Keratinocyte (primary cell): ENCODE measurements around the gene ANKS1A. TPM values are rescaled to one million over a fixed set of nuclear protein-coding genes. Genes with fewer than 3 reads are reported as not detected.

Experiments
- DNase-seq: peaks from one replicate; pipeline ENCODE4 v3.0.0-alpha.2; 2011; ENCODE audit warnings: low read depth, missing footprints, low spot score
- FAIRE-seq: peaks from 2 replicates; lab custom pipeline; 2011; peaks lifted over from hg19 to GRCh38; lab: Jason Lieb, UNC
- H2AFZ ChIP-seq: 2 replicates; pipeline ENCODE4 v1.6.0; 2012; ENCODE audit warnings: low read length, control low read depth, inconsistent platforms; ENCODE audit not compliant: control insufficient read depth
- H3K27ac ChIP-seq: 2 replicates; pipeline ENCODE4 v1.5.1; 2011; ENCODE audit warnings: low read length; ENCODE audit not compliant: control insufficient read depth, insufficient read depth
- H3K27me3 ChIP-seq: 3 replicates; pipeline ENCODE4 v1.6.0; 2011; ENCODE audit warnings: low read length; ENCODE audit not compliant: control insufficient read depth, insufficient read depth; ENCODE audit errors: extremely low read depth
- H3K36me3 ChIP-seq, 2 experiments: 2 replicates in 1 of 2; 3 replicates in 1 of 2; pipeline ENCODE4 v1.5.1; 2011; ENCODE audit warnings: low read length in 2 of 2, mild to moderate bottlenecking in 1 of 2; ENCODE audit not compliant: control insufficient read depth in 2 of 2, insufficient read depth in 2 of 2; ENCODE audit errors: extremely low read depth in 1 of 2
- H3K4me1 ChIP-seq: 3 replicates; pipeline ENCODE4 v1.5.1; 2011; ENCODE audit warnings: low read length; ENCODE audit not compliant: control insufficient read depth, insufficient read depth; ENCODE audit errors: extremely low read depth
- H3K4me2 ChIP-seq: 3 replicates; pipeline ENCODE4 v1.6.0; 2011; ENCODE audit warnings: low read depth, low read length; ENCODE audit not compliant: control insufficient read depth, insufficient read depth; ENCODE audit errors: extremely low read depth
- H3K4me3 ChIP-seq, 3 experiments: fragments of 200-600 bp in 1 of 3; sonication (generic) in 1 of 3; 2 replicates in 2 of 3; 3 replicates in 1 of 3; pipeline ENCODE4 v1.5.1; 2011 to 2016; ENCODE audit warnings: low read length in 3 of 3, mild to moderate bottlenecking in 3 of 3, control low read depth in 2 of 3, inconsistent platforms in 1 of 3, low read depth in 1 of 3, mixed read lengths in 1 of 3, mixed run types in 1 of 3, moderate library complexity in 1 of 3; ENCODE audit not compliant: control insufficient read depth in 2 of 3, insufficient read depth in 2 of 3; ENCODE audit errors: extremely low read depth in 1 of 3
- H3K79me2 ChIP-seq: 2 replicates; pipeline ENCODE4 v1.6.0; 2012; ENCODE audit warnings: low read length; ENCODE audit not compliant: control insufficient read depth, insufficient read depth
- H3K9ac ChIP-seq: 3 replicates; pipeline ENCODE4 v1.6.0; 2011; ENCODE audit warnings: low read length; ENCODE audit not compliant: control insufficient read depth, insufficient read depth; ENCODE audit errors: extremely low read depth
- H3K9me1 ChIP-seq: 3 replicates; pipeline ENCODE4 v1.6.0; 2011; ENCODE audit warnings: low read length; ENCODE audit not compliant: control insufficient read depth, insufficient read depth; ENCODE audit errors: extremely low read depth
- H3K9me3 ChIP-seq: 2 replicates; pipeline ENCODE4 v1.5.1; 2012; ENCODE audit warnings: low read depth, low read length; ENCODE audit not compliant: control insufficient read depth
- H4K20me1 ChIP-seq: 3 replicates; pipeline ENCODE4 v1.6.0; 2011; ENCODE audit warnings: low read length; ENCODE audit not compliant: control insufficient read depth, insufficient read depth; ENCODE audit errors: extremely low read depth
- CTCF ChIP-seq, 3 experiments: IDR thresholded peaks in 1 of 3; conservative IDR thresholded peaks in 1 of 3; optimal IDR thresholded peaks in 1 of 3; 2 replicates in 2 of 3; 3 replicates in 1 of 3; pipeline versions ENCODE3 to v1.5.1; 2011; ENCODE audit warnings: low read length in 3 of 3, mild to moderate bottlenecking in 3 of 3, moderate library complexity in 2 of 3, control low read depth in 1 of 3, inconsistent platforms in 1 of 3; ENCODE audit not compliant: insufficient read depth in 2 of 3; ENCODE audit errors: extremely low read depth in 1 of 3
- EZH2 ChIP-seq: IDR thresholded peaks from one replicate; pipeline ENCODE4 v1.6.1; 2012; ENCODE audit warnings: inconsistent platforms, mild to moderate bottlenecking, low read length, moderate library complexity
- dilution Hi-C: fragments of 300-500 bp; cut with MboI; formaldehyde crosslinking; loops from one replicate; pipeline ENCODE4 v1.7.0; 2020; ENCODE audit warnings: low sequenced_read_pairs; ENCODE audit not compliant: extremely low pct_ligation_motif_present
- polyA plus RNA-seq, 5 experiments: library from polyadenylated mRNA; depleted of rRNA in 3 of 5; stranded (reverse) in 3 of 5; stranded (forward) in 1 of 5; unstranded in 1 of 5; fragments of >200 nt; gene quantifications; 1 replicate in 1 of 5; 2 replicates in 3 of 5; 3 replicates in 1 of 5; pipeline versions ENCODE4 v1.2.1 to v1.2.3, GENCODE V29; 2011 to 2012; ENCODE audit warnings: missing spikeins in 2 of 5, low read depth in 1 of 5, low replicate concordance in 1 of 5

Gene ANKS1A
- polyA plus RNA-seq, 1 donor (not counting 4 experiments of a cell fraction or from before 2014, with no cell fraction given) = 8.6 TPM

- no peak overlapping the region for H3K4me3 ChIP-seq
- no peak overlapping the region for H3K27ac ChIP-seq
- H3K27me3 ChIP-seq = no peaks in the 10 kb centered on the region
- TF ChIP-seq EZH2 (no peak), CTCF (optimal IDR thresholded peaks at IDR 0.05 in 1 of 3, IDR thresholded peaks at IDR 0.05 in 1 of 3, conservative IDR thresholded peaks at IDR 0.05 in 1 of 3; ENCODE audit: extremely low read depth in 1 of 3, insufficient read depth in 2 of 3, low read length in 3 of 3) (no peak)
- H3K9ac ChIP-seq = no peak overlapping the region
- no peaks in the 10 kb centered on the region for H4K20me1 ChIP-seq
- FAIRE-seq (no peak), DNase-seq (no peak)
- no peaks in the 10 kb centered on the region for H3K9me1 ChIP-seq
- peaks cover 21% of the 10 kb centered on the region for H3K4me1 ChIP-seq
- no peak overlapping the region for H3K4me2 ChIP-seq
- H3K79me2 ChIP-seq = no peaks in the 10 kb centered on the region
- no peak overlapping the region for H2AFZ ChIP-seq
- H3K36me3 ChIP-seq = peaks cover 5 to 6% of the 10 kb centered on the region in 2 experiments
- dilution Hi-C loops = no loop called here
- H3K9me3 ChIP-seq = no peaks in the 10 kb centered on the region
Measured at GRCh38 chr6:35073766-35074471, 184.9 kb downstream of the ANKS1A start.

GRCh38 chr6:35076997-35077712 is 188.1 kb downstream of the ANKS1A start:
- FAIRE-seq = peak; percentile 99
- dilution Hi-C loops = no loop called here
- DNase-seq = peak; percentile 41
- H4K20me1 ChIP-seq = no peaks in the 10 kb centered on the region
- H3K4me1 ChIP-seq = peaks cover 49% of the 10 kb centered on the region
- no peak overlapping the region for H2AFZ ChIP-seq
- H3K9ac ChIP-seq = peak overlapping the region; percentile 13
- TF ChIP-seq EZH2 (no peak), CTCF (optimal IDR thresholded peaks at IDR 0.05 in 1 of 3, IDR thresholded peaks at IDR 0.05 in 1 of 3, conservative IDR thresholded peaks at IDR 0.05 in 1 of 3; ENCODE audit: extremely low read depth in 1 of 3, insufficient read depth in 2 of 3, low read length in 3 of 3) (no peak)
- no peak overlapping the region for H3K4me3 ChIP-seq
- H3K9me3 ChIP-seq = no peaks in the 10 kb centered on the region
- peaks cover 4% of the 10 kb centered on the region in 2 experiments for H3K36me3 ChIP-seq
- H3K27me3 ChIP-seq = no peaks in the 10 kb centered on the region
- peak overlapping the region; percentile 63 for H3K4me2 ChIP-seq
- H3K9me1 ChIP-seq = peaks cover 2% of the 10 kb centered on the region
- H3K27ac ChIP-seq = peak overlapping the region; percentile 35
- H3K79me2 ChIP-seq = no peaks in the 10 kb centered on the region
